H9 (cell line): ENCODE measurements around the gene MRPS18A. TPM values are rescaled to one million over a fixed set of nuclear protein-coding genes. Genes with fewer than 3 reads are reported as not detected.
A peak's percentile ranks its signal among the peaks of the same experiment; 100 is the strongest.

ENCODE experiments used
- DNase-seq: peaks from one replicate; pipeline ENCODE4 v3.0.0-alpha.2; 2017
- H2AFZ ChIP-seq: one replicate; pipeline ENCODE4 v1.6.1; 2013; ENCODE audit warnings: mild to moderate bottlenecking, low read length, control low read depth, moderate library complexity
- H2AK5ac ChIP-seq: 2 replicates; pipeline ENCODE4 v1.6.1; 2013; ENCODE audit warnings: low read length, control low read depth, mixed read lengths; ENCODE audit not compliant: insufficient read length
- H2BK120ac ChIP-seq: one replicate; pipeline ENCODE4 v1.6.1; 2013; ENCODE audit warnings: low read depth, mild to moderate bottlenecking, low read length, control low read depth, inconsistent platforms; ENCODE audit not compliant: poor library complexity, severe bottlenecking
- H2BK12ac ChIP-seq: 2 replicates; pipeline ENCODE4 v1.6.1; 2013; ENCODE audit warnings: low read length, control low read depth, mixed read lengths, low read depth; ENCODE audit not compliant: insufficient read length
- H2BK15ac ChIP-seq: 2 replicates; pipeline ENCODE4 v1.6.1; 2013; ENCODE audit warnings: low read depth, low read length, control low read depth
- H2BK20ac ChIP-seq: one replicate; pipeline ENCODE4 v1.6.1; 2013; ENCODE audit warnings: low read depth, mild to moderate bottlenecking, low read length, control low read depth, inconsistent platforms; ENCODE audit not compliant: poor library complexity, severe bottlenecking
- H2BK5ac ChIP-seq: 2 replicates; pipeline ENCODE4 v1.6.1; 2013; ENCODE audit warnings: low read length, control low read depth, mixed read lengths; ENCODE audit not compliant: insufficient read length
- H3K14ac ChIP-seq: 2 replicates; pipeline ENCODE4 v1.6.1; 2013; ENCODE audit warnings: low read length, control low read depth; ENCODE audit not compliant: insufficient read depth
- H3K18ac ChIP-seq: 2 replicates; pipeline ENCODE4 v1.6.1; 2013; ENCODE audit warnings: low read depth, mild to moderate bottlenecking, mixed read lengths, low read length, control low read depth; ENCODE audit not compliant: insufficient read length
- H3K23ac ChIP-seq: 2 replicates; pipeline ENCODE4 v1.6.1; 2013; ENCODE audit warnings: low read length, control low read depth, mixed read lengths, low read depth; ENCODE audit not compliant: insufficient read length
- H3K23me2 ChIP-seq: 2 replicates; pipeline ENCODE4 v1.6.1; 2013; ENCODE audit warnings: low read depth, mild to moderate bottlenecking, mixed read lengths, low read length, control low read depth; ENCODE audit not compliant: insufficient read length, poor library complexity, severe bottlenecking
- H3K27ac ChIP-seq: 2 replicates; pipeline ENCODE4 v1.5.1; 2013; ENCODE audit warnings: low read length, control low read depth, mixed read lengths, low read depth; ENCODE audit not compliant: insufficient read length
- H3K27me3 ChIP-seq: 2 replicates; pipeline ENCODE4 v1.6.1; 2013; ENCODE audit warnings: low read length, control low read depth, inconsistent platforms; ENCODE audit not compliant: insufficient read depth
- H3K4ac ChIP-seq: 2 replicates; pipeline ENCODE4 v1.6.1; 2013; ENCODE audit warnings: low read depth, mild to moderate bottlenecking, control low read depth, inconsistent platforms, low read length, moderate library complexity
- H3K4me1 ChIP-seq: 2 replicates; pipeline ENCODE4 v1.6.1; 2013; ENCODE audit warnings: low read length, control low read depth, inconsistent platforms; ENCODE audit not compliant: insufficient read depth
- H3K4me2 ChIP-seq: 2 replicates; pipeline ENCODE4 v1.6.1; 2013; ENCODE audit warnings: low read length, control low read depth, mixed read lengths; ENCODE audit not compliant: insufficient read length, insufficient read depth
- H3K56ac ChIP-seq: 2 replicates; pipeline ENCODE4 v1.6.1; 2013; ENCODE audit warnings: low read depth, mild to moderate bottlenecking, mixed read lengths, low read length, control low read depth; ENCODE audit not compliant: insufficient read length
- H3K79me1 ChIP-seq: 2 replicates; pipeline ENCODE4 v1.6.1; 2013; ENCODE audit warnings: low read depth, mild to moderate bottlenecking, moderate library complexity, low read length, control low read depth, inconsistent platforms; ENCODE audit not compliant: insufficient read depth, poor library complexity, severe bottlenecking
- H3K79me2 ChIP-seq: 2 replicates; pipeline ENCODE4 v1.6.1; 2013; ENCODE audit warnings: low read length, control low read depth, inconsistent platforms; ENCODE audit not compliant: insufficient read depth
- H3K9ac ChIP-seq: 2 replicates; pipeline ENCODE4 v1.6.1; 2013; ENCODE audit warnings: low read length, control low read depth, mixed read lengths; ENCODE audit not compliant: insufficient read length; ENCODE audit errors: extremely low read depth
- H3K9me3 ChIP-seq: one replicate; pipeline ENCODE4 v1.6.1; 2013; ENCODE audit warnings: low read depth, low read length, inconsistent platforms; ENCODE audit not compliant: control insufficient read depth
- H3T11ph ChIP-seq: one replicate; pipeline ENCODE4 v1.6.1; 2013; ENCODE audit warnings: mild to moderate bottlenecking, low read length, control low read depth, inconsistent platforms
- H4K20me1 ChIP-seq: one replicate; pipeline ENCODE4 v1.6.1; 2013; ENCODE audit not compliant: control insufficient read depth, insufficient read length, insufficient read depth
- H4K5ac ChIP-seq: 2 replicates; pipeline ENCODE4 v1.6.1; 2013; ENCODE audit warnings: low read depth, mild to moderate bottlenecking, mixed read lengths, low read length, control low read depth; ENCODE audit not compliant: insufficient read length
- H4K8ac ChIP-seq: replicated peaks from 2 replicates; pipeline ENCODE4 v1.6.1; 2013; ENCODE audit warnings: low read length, control low read depth, mixed read lengths, low read depth; ENCODE audit not compliant: insufficient read length
- H4K91ac ChIP-seq: 2 replicates; pipeline ENCODE4 v1.6.1; 2013; ENCODE audit warnings: low read depth, mild to moderate bottlenecking, moderate library complexity, mixed read lengths, low read length, control low read depth; ENCODE audit not compliant: insufficient read length
- H3K27ac Mint-ChIP-seq, 3 experiments: 2 replicates in 2 of 3; 3 replicates in 1 of 3; pipeline ENCODE4 v1.8.0; 2020 to 2021; ENCODE audit warnings: mixed read lengths in 3 of 3, mild to moderate bottlenecking in 1 of 3, moderate library complexity in 1 of 3
- H3K27me3 Mint-ChIP-seq: 2 replicates; pipeline ENCODE4 v1.8.0; 2021; ENCODE audit warnings: low read depth, mild to moderate bottlenecking, moderate library complexity, mixed read lengths
- H3K36me3 Mint-ChIP-seq, 3 experiments: 2 replicates in 2 of 3; 3 replicates in 1 of 3; pipeline ENCODE4 v1.8.0; 2020 to 2021; ENCODE audit warnings: low read depth in 3 of 3, mixed read lengths in 3 of 3; ENCODE audit not compliant: insufficient read depth in 1 of 3
- H3K4me1 Mint-ChIP-seq, 2 experiments: 2 replicates each; pipeline ENCODE4 v1.8.0; 2020; ENCODE audit warnings: mixed read lengths in 2 of 2
- H3K4me3 Mint-ChIP-seq, 2 experiments: 2 replicates in 1 of 2; 3 replicates in 1 of 2; pipeline ENCODE4 v1.8.0; 2020 to 2021; ENCODE audit warnings: mild to moderate bottlenecking in 2 of 2, mixed read lengths in 2 of 2, moderate library complexity in 1 of 2
- H3K9me3 Mint-ChIP-seq, 2 experiments: 2 replicates in 1 of 2; 3 replicates in 1 of 2; pipeline ENCODE4 v1.8.0; 2020; ENCODE audit warnings: mild to moderate bottlenecking in 2 of 2, mixed read lengths in 2 of 2, moderate library complexity in 1 of 2
- WGBS: extraction: QIAGEN DNeasy Blood & Tissue Kit; methylation state at CpG from one replicate; pipeline ENCODE4 v1.1.7; 2013; ENCODE audit warnings: missing lambda C conversion rate, low lambda C conversion rate, mixed read lengths; ENCODE audit not compliant: insufficient read length; ENCODE audit errors: extremely low coverage; 5-methylcytosine and 5-hydroxymethylcytosine counted together
- total RNA-seq: library from RNA; stranded (reverse); gene quantifications from 2 replicates; pipeline ENCODE4 v1.2.1, GENCODE V29; 2021
- TF ChIP-seq, protein P1 (sequence below): fragments of 200-600 bp; sonication (generic); conservative IDR thresholded peaks from 3 replicates; pipeline ENCODE4 v1.8.0; 2021; ENCODE audit warnings: antibody characterized with exemption, mild to moderate bottlenecking

The MRPS18A gene
- total RNA-seq, 1 experiment from 2014 or later: 65.1 TPM

DNA sequence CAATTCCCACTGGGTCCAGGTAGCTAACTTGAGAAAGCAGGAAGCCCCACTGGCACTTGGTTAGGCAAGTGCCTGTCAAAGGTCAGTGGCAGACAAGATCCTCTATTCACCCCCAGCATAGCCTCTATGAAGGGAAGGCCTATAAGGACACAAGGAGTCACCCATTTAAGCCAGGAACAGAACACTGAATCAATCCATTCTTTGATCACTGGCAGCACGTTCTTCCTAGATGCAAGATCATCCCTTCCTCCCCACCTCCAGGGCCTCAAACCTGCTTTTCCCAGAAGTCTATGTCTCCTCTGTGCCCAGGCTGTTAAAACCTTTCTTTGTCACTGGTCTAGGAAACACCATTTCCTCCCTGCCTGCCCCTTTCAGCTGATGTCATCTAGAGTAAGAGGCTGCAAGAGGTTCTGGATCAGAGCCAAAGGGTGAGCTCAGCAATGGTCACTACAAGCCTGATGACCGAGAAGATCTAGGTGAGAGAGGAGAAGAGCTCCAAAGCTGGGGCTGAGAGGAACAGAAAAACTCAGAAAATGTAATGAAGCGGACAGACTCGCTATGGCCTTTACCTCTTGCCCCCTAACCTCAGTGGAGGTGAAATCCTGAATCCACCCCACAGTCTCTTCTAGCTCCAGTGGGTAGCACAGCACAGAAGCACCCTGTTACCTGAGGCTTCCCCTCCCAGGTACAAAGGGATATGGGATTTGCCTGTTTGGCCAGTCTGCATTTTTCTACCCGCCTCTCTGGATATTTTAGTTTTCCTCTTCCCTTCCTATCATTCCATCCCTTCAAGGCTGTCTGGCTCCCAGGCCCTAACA, 60.4 kb downstream of the MRPS18A start:
- Histone ChIP-seq H2BK15ac (no peak overlapping the region), H3K9ac (no peak overlapping the region), H3K4ac (no peak overlapping the region), H3K27me3 (no peaks in the 10 kb centered on the region), H2BK120ac (no peak overlapping the region), H3K79me2 (no peaks in the 10 kb centered on the region), H3K27ac (no peak overlapping the region), H3K4me1 (no peaks in the 10 kb centered on the region), H3K14ac (no peak overlapping the region), H4K91ac (no peak overlapping the region), H2AK5ac (no peak overlapping the region), H2AFZ (no peak overlapping the region), H3T11ph (no peak overlapping the region), H2BK20ac (no peak overlapping the region), H3K4me2 (no peak overlapping the region), H4K5ac (no peak overlapping the region), H3K18ac (no peak overlapping the region), H3K23me2 (peaks cover 8% of the 10 kb centered on the region), H4K8ac (no peak overlapping the region), H2BK5ac (no peak overlapping the region), H2BK12ac (no peak overlapping the region), H3K9me3 (no peaks in the 10 kb centered on the region), H3K79me1 (peaks cover 6% of the 10 kb centered on the region), H4K20me1 (no peaks in the 10 kb centered on the region), H3K56ac (no peak overlapping the region), H3K23ac (no peak overlapping the region)
- peaks cover 18 to 19% of the 10 kb centered on the region in 2 experiments for H3K4me1 Mint-ChIP-seq
- no peaks in the 10 kb centered on the region; a peak in 1 of 5 replicates for H3K9me3 Mint-ChIP-seq
- peak overlapping the region; percentile 33 to 99; a peak in 4 of 5 replicates for H3K4me3 Mint-ChIP-seq
- no peak for DNase-seq
- H3K36me3 Mint-ChIP-seq: peaks cover 37 to 58% (median 56%) of the 10 kb centered on the region in 3 experiments; a peak in 6 of 7 replicates
- TF ChIP-seq, protein P1, sequence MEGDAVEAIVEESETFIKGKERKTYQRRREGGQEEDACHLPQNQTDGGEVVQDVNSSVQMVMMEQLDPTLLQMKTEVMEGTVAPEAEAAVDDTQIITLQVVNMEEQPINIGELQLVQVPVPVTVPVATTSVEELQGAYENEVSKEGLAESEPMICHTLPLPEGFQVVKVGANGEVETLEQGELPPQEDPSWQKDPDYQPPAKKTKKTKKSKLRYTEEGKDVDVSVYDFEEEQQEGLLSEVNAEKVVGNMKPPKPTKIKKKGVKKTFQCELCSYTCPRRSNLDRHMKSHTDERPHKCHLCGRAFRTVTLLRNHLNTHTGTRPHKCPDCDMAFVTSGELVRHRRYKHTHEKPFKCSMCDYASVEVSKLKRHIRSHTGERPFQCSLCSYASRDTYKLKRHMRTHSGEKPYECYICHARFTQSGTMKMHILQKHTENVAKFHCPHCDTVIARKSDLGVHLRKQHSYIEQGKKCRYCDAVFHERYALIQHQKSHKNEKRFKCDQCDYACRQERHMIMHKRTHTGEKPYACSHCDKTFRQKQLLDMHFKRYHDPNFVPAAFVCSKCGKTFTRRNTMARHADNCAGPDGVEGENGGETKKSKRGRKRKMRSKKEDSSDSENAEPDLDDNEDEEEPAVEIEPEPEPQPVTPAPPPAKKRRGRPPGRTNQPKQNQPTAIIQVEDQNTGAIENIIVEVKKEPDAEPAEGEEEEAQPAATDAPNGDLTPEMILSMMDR: no peak
- WGBS: no CpG with 5 or more reads among the region's 5 CpGs
- peak overlapping the region; percentile 52 to 82 (median 54); a peak in 4 of 7 replicates for H3K27ac Mint-ChIP-seq
- H3K27me3 Mint-ChIP-seq: no peaks in the 10 kb centered on the region
